Head of caudate nucleus (tissue), 42 donors: ENCODE data around the gene CSF1.
"Not testable (repeated sequence)": the region's sequence is repeated elsewhere in the genome, so short reads cannot be mapped to it uniquely, and the experiment has no call there.

Experiments used
- DNase-seq, 42 donors: peaks; one replicate each; pipeline versions ENCODE4 v3.0.0 to v3.0.0-alpha.2; 2020 to 2021; ENCODE audit warnings: mixed read lengths in 7 of 42
- intact Hi-C: fragments of 100-400 bp; cut with DNase I; formaldehyde crosslinking; loops from one replicate; pipeline ENCODE4 v1.15.0; 2022

Gene CSF1

GRCh38 chr1:109929588-109930251 is 19.1 kb downstream of the CSF1 start:
- no peak for DNase-seq
- intact Hi-C loops = no loop called here

- intact Hi-C loops = no loop called here
- DNase-seq = peak in 1 of 42 donors; percentile 18
Measured at GRCh38 chr1:109930252-109930993, 19.8 kb downstream of the CSF1 start.

GRCh38 chr1:109931189-109931731 is 20.6 kb downstream of the CSF1 start:
- DNase-seq = peak in 35 of 42 donors; percentile 29 to 67 (median 50)

GRCh38 chr1:109931911-109932636 is 21.4 kb downstream of the CSF1 start:
- intact Hi-C loops = no loop called here
- DNase-seq = no peak

More at GRCh38 chr1:109931189-109931731, 20.6 kb downstream of the CSF1 start:
- intact Hi-C loops = no loop called here

- DNase-seq = peak in 1 of 42 donors; percentile 25
- intact Hi-C loops = no loop called here
Measured at GRCh38 chr1:109932679-109933078, 22.0 kb downstream of the CSF1 start.

- DNase-seq = peak in 2 of 42 donors; percentile 37 to 41
- intact Hi-C loops = no loop called here
Measured at GRCh38 chr1:109933856-109934711, 23.4 kb downstream of the CSF1 start.

GRCh38 chr1:109935451-109935900 is 24.8 kb downstream of the CSF1 start:
- intact Hi-C loops = no loop called here
- DNase-seq = peak in 1 of 42 donors; percentile 16

GRCh38 chr1:109937738-109938137 is 27.1 kb downstream of the CSF1 start:
- intact Hi-C loops = no loop called here
- no peak for DNase-seq

- intact Hi-C loops = no loop called here
- no peak for DNase-seq
Measured at GRCh38 chr1:109938556-109938955, 27.9 kb downstream of the CSF1 start.

GRCh38 chr1:109942434-109942833 is 31.8 kb downstream of the CSF1 start:
- DNase-seq = no peak
- intact Hi-C loops = no loop called here

- intact Hi-C loops = no loop called here
- no peak for DNase-seq
Measured at GRCh38 chr1:109944541-109944940, 33.9 kb downstream of the CSF1 start.

GRCh38 chr1:109946511-109946910 is 35.9 kb downstream of the CSF1 start:
- no peak for DNase-seq
- intact Hi-C loops = no loop called here

- intact Hi-C loops = no loop called here
- DNase-seq = no peak
Measured at GRCh38 chr1:109947582-109948284, 37.1 kb downstream of the CSF1 start.

- intact Hi-C loops = no loop called here
- DNase-seq = no peak
Measured at GRCh38 chr1:109948285-109948630, 37.6 kb downstream of the CSF1 start.

- DNase-seq = no peak
- intact Hi-C loops = no loop called here
Measured at GRCh38 chr1:109950038-109950437, 39.4 kb downstream of the CSF1 start.

GRCh38 chr1:109950509-109950908 is 39.9 kb downstream of the CSF1 start:
- intact Hi-C loops = no loop called here
- no peak for DNase-seq

GRCh38 chr1:109951501-109951900 is 40.9 kb downstream of the CSF1 start:
- intact Hi-C loops, DNase-seq: not testable (repeated sequence)

- no peak for DNase-seq
- intact Hi-C loops = no loop called here
Measured at GRCh38 chr1:109954041-109954512, 43.4 kb downstream of the CSF1 start.
